Activated T-cell treated with anti-CD3 and anti-CD28 coated beads, Interleukin-2, amount 50 U/mL, for 48 hours (primary cell): Measurements from ENCODE around the gene NFKBIZ.

Source experiments
- DNase-seq, 2 experiments: peaks; one replicate each; pipeline ENCODE4 v3.0.0-alpha.2; 2020

Gene NFKBIZ

GRCh38 chr3:101825904-101826445 lies 23.3 kb upstream of the NFKBIZ start:
- no peak for DNase-seq

GRCh38 chr3:101827211-101828174 lies 21.8 kb upstream of the NFKBIZ start:
- peak; percentile 89 to 90 for DNase-seq

GRCh38 chr3:101828276-101828675 lies 21.0 kb upstream of the NFKBIZ start:
- DNase-seq: no peak

GRCh38 chr3:101828691-101829436 lies 20.4 kb upstream of the NFKBIZ start:
- peak; percentile 66 to 68 for DNase-seq

GRCh38 chr3:101829437-101829830 lies 19.9 kb upstream of the NFKBIZ start:
- no peak for DNase-seq

GRCh38 chr3:101829874-101830273 lies 19.4 kb upstream of the NFKBIZ start:
- no peak for DNase-seq

GRCh38 chr3:101833446-101833974 lies 15.8 kb upstream of the NFKBIZ start:
- no peak for DNase-seq

GRCh38 chr3:101835676-101836075 lies 13.6 kb upstream of the NFKBIZ start:
- DNase-seq: no peak

GRCh38 chr3:101836160-101836559 lies 13.2 kb upstream of the NFKBIZ start:
- DNase-seq: no peak

GRCh38 chr3:101836652-101837598 lies 12.4 kb upstream of the NFKBIZ start:
- DNase-seq: no peak

- no peak for DNase-seq
Measured at GRCh38 chr3:101838691-101839090, 10.6 kb upstream of the NFKBIZ start.

- no peak for DNase-seq
Measured at GRCh38 chr3:101840066-101840465, 9.2 kb upstream of the NFKBIZ start.

- DNase-seq: no peak
Measured at GRCh38 chr3:101842245-101842934, 6.9 kb upstream of the NFKBIZ start.

- no peak for DNase-seq
Measured at GRCh38 chr3:101842935-101843330, 6.4 kb upstream of the NFKBIZ start.

GRCh38 chr3:101845425-101845824 lies 3.9 kb upstream of the NFKBIZ start:
- no peak for DNase-seq

GRCh38 chr3:101846709-101847108 lies 2.6 kb upstream of the NFKBIZ start:
- no peak for DNase-seq

GRCh38 chr3:101847328-101847727 lies 2.0 kb upstream of the NFKBIZ start:
- DNase-seq: no peak

- DNase-seq: no peak
Measured at GRCh38 chr3:101848326-101848725, 988 bp upstream of the NFKBIZ start.

GRCh38 chr3:101849714-101850245 lies 466 bp downstream of the NFKBIZ start:
- DNase-seq: peak; percentile 72 to 76

- DNase-seq: peak; percentile 46 to 50
Measured at GRCh38 chr3:101850246-101851051, 1.1 kb downstream of the NFKBIZ start.
